ENCODE results near the gene RNF141.
A peak's percentile ranks its signal among the peaks of the same experiment; 100 is the strongest.

The RNF141 gene

DNA sequence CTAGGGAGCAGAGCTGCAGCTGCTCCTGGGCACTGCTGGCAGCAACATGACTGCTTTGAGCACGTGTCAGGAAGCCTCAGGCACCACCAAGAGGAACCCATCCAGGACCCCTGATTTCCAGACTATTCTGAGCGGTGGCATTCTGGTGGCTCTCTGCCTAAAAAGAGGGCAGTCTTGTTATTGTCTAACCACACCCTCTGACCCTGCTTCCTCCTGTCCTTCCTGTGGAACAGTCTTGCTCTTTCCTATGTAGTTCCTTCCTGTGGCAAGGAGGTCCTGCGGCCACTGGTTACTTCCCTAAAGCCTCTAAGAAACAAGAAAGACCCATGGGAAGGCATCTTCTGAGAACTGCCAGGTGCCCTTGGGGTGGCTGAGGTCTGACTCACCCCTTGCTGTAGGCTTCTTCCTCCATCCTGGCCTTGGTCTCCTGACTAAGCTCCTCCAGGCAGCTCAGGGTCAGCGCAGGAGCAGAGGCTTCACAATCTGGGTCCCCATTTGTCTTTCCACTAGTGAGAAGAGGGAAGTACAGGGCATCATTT is 40.6 kb upstream of the RNF141 start:
- peak; percentile 30 for DNase-seq (ENCODE audit: low read depth)
- H3K4me3 ChIP-seq (replicated peaks; ENCODE audit: low read depth, low read length), result no peak overlapping the region
- TF ChIP-seq, protein P1, sequence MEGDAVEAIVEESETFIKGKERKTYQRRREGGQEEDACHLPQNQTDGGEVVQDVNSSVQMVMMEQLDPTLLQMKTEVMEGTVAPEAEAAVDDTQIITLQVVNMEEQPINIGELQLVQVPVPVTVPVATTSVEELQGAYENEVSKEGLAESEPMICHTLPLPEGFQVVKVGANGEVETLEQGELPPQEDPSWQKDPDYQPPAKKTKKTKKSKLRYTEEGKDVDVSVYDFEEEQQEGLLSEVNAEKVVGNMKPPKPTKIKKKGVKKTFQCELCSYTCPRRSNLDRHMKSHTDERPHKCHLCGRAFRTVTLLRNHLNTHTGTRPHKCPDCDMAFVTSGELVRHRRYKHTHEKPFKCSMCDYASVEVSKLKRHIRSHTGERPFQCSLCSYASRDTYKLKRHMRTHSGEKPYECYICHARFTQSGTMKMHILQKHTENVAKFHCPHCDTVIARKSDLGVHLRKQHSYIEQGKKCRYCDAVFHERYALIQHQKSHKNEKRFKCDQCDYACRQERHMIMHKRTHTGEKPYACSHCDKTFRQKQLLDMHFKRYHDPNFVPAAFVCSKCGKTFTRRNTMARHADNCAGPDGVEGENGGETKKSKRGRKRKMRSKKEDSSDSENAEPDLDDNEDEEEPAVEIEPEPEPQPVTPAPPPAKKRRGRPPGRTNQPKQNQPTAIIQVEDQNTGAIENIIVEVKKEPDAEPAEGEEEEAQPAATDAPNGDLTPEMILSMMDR (IDR thresholded peaks at IDR 0.05; ENCODE audit: low read length, missing control alignments), result no peak

GRCh38 chr11:10580623-10581022 is 39.6 kb upstream of the RNF141 start:
- TF ChIP-seq, protein P1 (IDR thresholded peaks at IDR 0.05; ENCODE audit: low read length, missing control alignments), result no peak
- no peak overlapping the region for H3K4me3 ChIP-seq (replicated peaks; ENCODE audit: low read depth, low read length)
- DNase-seq (ENCODE audit: low read depth), result no peak

- no peak for DNase-seq (ENCODE audit: low read depth)
- H3K4me3 ChIP-seq (replicated peaks; ENCODE audit: low read depth, low read length), result no peak overlapping the region
- TF ChIP-seq, protein P1 (IDR thresholded peaks at IDR 0.05; ENCODE audit: low read length, missing control alignments), result no peak
These were observed 38.7 kb upstream of the RNF141 start for GRCh38 chr11:10579700-10580099.

DNA sequence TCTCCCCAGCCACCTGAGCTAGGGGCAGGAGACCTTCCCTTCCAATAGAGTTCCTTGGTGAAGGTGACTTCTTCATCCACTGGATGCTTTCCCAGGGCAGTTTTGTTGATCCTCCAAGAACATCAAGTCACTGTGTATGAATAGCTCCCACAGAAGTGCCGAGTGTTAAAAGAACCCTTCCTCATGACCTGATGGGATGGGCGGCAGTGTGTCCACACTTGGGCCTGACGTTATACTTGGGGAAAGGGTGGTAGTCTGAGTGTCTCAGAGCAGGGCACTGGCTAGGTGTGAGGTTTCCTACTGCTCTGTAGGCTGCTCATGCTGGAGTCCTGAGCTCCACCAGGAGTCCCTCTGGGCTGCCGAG is 35.0 kb upstream of the RNF141 start:
- TF ChIP-seq, protein P1 (IDR thresholded peaks at IDR 0.05; ENCODE audit: low read length, missing control alignments), result no peak
- no peak for DNase-seq (ENCODE audit: low read depth)
- H3K4me3 ChIP-seq (replicated peaks; ENCODE audit: low read depth, low read length), result no peak overlapping the region

GRCh38 chr11:10575346-10576034 is 34.5 kb upstream of the RNF141 start:
- TF ChIP-seq, protein P1 (IDR thresholded peaks at IDR 0.05; ENCODE audit: low read length, missing control alignments), result no peak
- no peak overlapping the region for H3K4me3 ChIP-seq (replicated peaks; ENCODE audit: low read depth, low read length)
- DNase-seq (ENCODE audit: low read depth), result no peak

GRCh38 chr11:10573556-10573955 is 32.6 kb upstream of the RNF141 start:
- peak; percentile 25 for DNase-seq (ENCODE audit: low read depth)
- no peak overlapping the region for H3K4me3 ChIP-seq (replicated peaks; ENCODE audit: low read depth, low read length)
- TF ChIP-seq, protein P1 (IDR thresholded peaks at IDR 0.05; ENCODE audit: low read length, missing control alignments), result no peak

DNA sequence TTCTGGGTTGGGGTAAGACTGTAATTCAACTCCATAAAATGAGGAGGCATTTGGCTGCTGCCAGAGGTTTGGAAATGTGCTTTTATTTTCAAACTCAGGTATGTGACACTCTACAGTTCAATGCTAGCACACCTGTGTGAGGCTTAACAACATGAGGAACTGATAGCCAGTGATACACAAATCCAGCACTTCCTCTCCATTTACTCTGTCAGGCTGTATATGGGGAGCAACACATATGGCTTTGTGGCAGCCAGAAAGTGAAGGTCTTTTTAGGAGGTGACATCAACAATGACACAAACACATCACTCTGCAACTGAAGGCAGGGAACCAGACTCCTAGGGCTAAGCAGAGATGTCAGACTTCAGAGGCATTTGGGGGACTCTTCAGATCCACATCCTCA is 32.0 kb upstream of the RNF141 start:
- no peak overlapping the region for H3K4me3 ChIP-seq (replicated peaks; ENCODE audit: low read depth, low read length)
- TF ChIP-seq, protein P1 (IDR thresholded peaks at IDR 0.05; ENCODE audit: low read length, missing control alignments), result no peak
- DNase-seq (ENCODE audit: low read depth), result no peak
